Measurements from ENCODE around the gene TIPARP. TPM values are rescaled to one million over a fixed set of nuclear protein-coding genes. Genes with fewer than 3 reads are reported as not detected.

The TIPARP gene
- total and polyA plus RNA-seq, 2 donors (not counting 1 experiment from before 2014, with no cell fraction given): 11.2 to 42.5 TPM

DNA sequence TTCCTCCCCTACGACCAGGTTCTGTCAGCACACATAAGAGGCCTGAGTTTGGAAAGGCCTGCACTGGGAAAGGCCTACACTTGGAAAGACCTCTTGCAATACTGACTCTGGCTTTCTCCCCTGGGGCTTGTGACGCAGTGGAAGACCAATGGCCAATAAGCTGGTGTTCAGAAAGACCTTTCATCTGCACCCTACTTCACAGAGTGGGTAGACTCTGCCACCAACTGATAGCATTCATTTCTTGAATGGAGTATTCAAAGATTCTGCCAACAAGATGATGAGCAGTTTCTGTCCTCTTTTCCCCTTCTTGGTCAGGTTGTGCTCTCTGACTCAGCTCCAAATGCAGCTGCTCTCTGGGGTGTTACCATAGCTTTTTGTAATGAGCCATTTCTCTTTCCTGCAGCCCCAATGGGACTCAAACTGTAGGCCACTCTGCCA, 48.8 kb downstream of the TIPARP start:
- H3K4me1 ChIP-seq (ENCODE audit: control insufficient read depth in 2 of 2, insufficient read depth in 2 of 2, low read length in 2 of 2): peaks cover 4 to 6% of the 10 kb centered on the region in 2 donors
- no peaks in the 10 kb centered on the region for H3K9me3 ChIP-seq (ENCODE audit: control extremely low read depth in 1 of 3, control insufficient read depth in 2 of 3, insufficient read depth in 1 of 3, low read length in 2 of 3)
- DNase-seq: no peak
- no peak for ATAC-seq (ENCODE audit: low read depth)
- Mint-ChIP-seq H3K27ac (no peak overlapping the region), H3K9me3 (ENCODE audit: insufficient read depth) (no peaks in the 10 kb centered on the region), H3K27me3 (no peaks in the 10 kb centered on the region), H3K4me3 (no peak overlapping the region), H3K4me1 (peaks cover 7% of the 10 kb centered on the region)
- H3K4me2 ChIP-seq (replicated peaks; ENCODE audit: low read depth, low read length, poor library complexity, severe bottlenecking): no peak overlapping the region
- intact Hi-C loops (cut with micrococcal nuclease): no loop called here
- H3K36me3 ChIP-seq (replicated peaks in 1 of 2; ENCODE audit: control extremely low read depth in 1 of 2, control insufficient read depth in 1 of 2, extremely low read depth in 1 of 2, insufficient read depth in 2 of 2, low read length in 1 of 2): no peaks in the 10 kb centered on the region
- no peaks in the 10 kb centered on the region for H4K20me1 ChIP-seq (ENCODE audit: control insufficient read depth, insufficient read depth, low read length, poor library complexity, severe bottlenecking)
- no peaks in the 10 kb centered on the region for H3K27me3 ChIP-seq (replicated peaks in 1 of 4; ENCODE audit: control extremely low read depth in 1 of 4, control insufficient read depth in 3 of 4, insufficient read depth in 4 of 4, low read length in 3 of 4)
- TF ChIP-seq, protein P1, sequence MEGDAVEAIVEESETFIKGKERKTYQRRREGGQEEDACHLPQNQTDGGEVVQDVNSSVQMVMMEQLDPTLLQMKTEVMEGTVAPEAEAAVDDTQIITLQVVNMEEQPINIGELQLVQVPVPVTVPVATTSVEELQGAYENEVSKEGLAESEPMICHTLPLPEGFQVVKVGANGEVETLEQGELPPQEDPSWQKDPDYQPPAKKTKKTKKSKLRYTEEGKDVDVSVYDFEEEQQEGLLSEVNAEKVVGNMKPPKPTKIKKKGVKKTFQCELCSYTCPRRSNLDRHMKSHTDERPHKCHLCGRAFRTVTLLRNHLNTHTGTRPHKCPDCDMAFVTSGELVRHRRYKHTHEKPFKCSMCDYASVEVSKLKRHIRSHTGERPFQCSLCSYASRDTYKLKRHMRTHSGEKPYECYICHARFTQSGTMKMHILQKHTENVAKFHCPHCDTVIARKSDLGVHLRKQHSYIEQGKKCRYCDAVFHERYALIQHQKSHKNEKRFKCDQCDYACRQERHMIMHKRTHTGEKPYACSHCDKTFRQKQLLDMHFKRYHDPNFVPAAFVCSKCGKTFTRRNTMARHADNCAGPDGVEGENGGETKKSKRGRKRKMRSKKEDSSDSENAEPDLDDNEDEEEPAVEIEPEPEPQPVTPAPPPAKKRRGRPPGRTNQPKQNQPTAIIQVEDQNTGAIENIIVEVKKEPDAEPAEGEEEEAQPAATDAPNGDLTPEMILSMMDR (IDR thresholded peaks at IDR 0.05): no peak
- no peak for TF ChIP-seq EZH2 (IDR thresholded peaks at IDR 0.05; ENCODE audit: borderline replicate concordance, insufficient read depth, low read depth, low read length, poor library complexity, severe bottlenecking)
- WGBS (ENCODE audit: insufficient coverage): 80% methylated on average over 2 of the region's 2 CpGs
- no peak overlapping the region for H3K9ac ChIP-seq (ENCODE audit: low read length)
- H3K27ac ChIP-seq (ENCODE audit: low read length in 2 of 2): no peak overlapping the region
- no peaks in the 10 kb centered on the region for H3K79me2 ChIP-seq (ENCODE audit: control insufficient read depth, insufficient read depth, low read length)
- POLR2A ChIA-PET: no interaction called here
- CTCF ChIA-PET: no interaction called here
- no peak overlapping the region for H2AFZ ChIP-seq (ENCODE audit: insufficient read depth, low read depth, low read length, poor library complexity, severe bottlenecking)
- no peak overlapping the region for H3K4me3 ChIP-seq (ENCODE audit: control extremely low read depth in 1 of 5, extremely low read depth in 1 of 5, insufficient read depth in 1 of 5, low read depth in 2 of 5, low read length in 4 of 5)

DNA sequence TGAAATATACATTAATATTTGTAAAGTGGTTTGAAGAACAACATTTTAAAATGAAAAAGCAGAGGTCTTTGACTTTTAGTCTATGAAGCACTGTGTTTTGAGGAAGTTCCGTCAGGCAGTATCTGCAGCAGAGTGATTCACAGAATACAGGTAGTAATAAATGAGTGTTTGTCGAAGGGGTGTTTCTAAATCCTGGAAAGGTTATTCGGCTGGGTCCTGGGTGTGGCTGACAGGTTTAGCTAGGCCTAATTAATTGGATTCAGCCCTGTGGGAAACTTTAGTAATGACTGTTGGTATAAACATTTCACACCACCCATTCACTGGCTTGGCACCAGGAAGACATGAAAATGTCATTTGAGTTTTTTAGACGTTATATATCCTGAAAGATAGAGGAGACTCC, 51.3 kb downstream of the TIPARP start:
- intact Hi-C loops (cut with micrococcal nuclease): no loop called here
- 59% methylated on average over 2 of the region's 4 CpGs for WGBS (ENCODE audit: insufficient coverage)

More for the DNA sequence above, 51.3 kb downstream of the TIPARP start:
- H3K4me3 Mint-ChIP-seq: no peak overlapping the region
- no peak for DNase-seq
- H3K9me3 Mint-ChIP-seq (ENCODE audit: insufficient read depth): no peaks in the 10 kb centered on the region
- no peak for ATAC-seq (ENCODE audit: low read depth)
- no peak overlapping the region for H3K27ac Mint-ChIP-seq
- no peaks in the 10 kb centered on the region for H3K9me3 ChIP-seq (ENCODE audit: control extremely low read depth in 1 of 3, control insufficient read depth in 2 of 3, insufficient read depth in 1 of 3, low read length in 2 of 3)
- CTCF ChIA-PET: no interaction called here
- H3K79me2 ChIP-seq (ENCODE audit: control insufficient read depth, insufficient read depth, low read length): no peaks in the 10 kb centered on the region
- peaks cover 7% of the 10 kb centered on the region for H3K4me1 Mint-ChIP-seq
- no peak overlapping the region for H3K4me3 ChIP-seq (ENCODE audit: control extremely low read depth in 1 of 5, extremely low read depth in 1 of 5, insufficient read depth in 1 of 5, low read depth in 2 of 5, low read length in 4 of 5)
- TF ChIP-seq, protein P1 (IDR thresholded peaks at IDR 0.05): no peak
- TF ChIP-seq EZH2 (IDR thresholded peaks at IDR 0.05; ENCODE audit: borderline replicate concordance, insufficient read depth, low read depth, low read length, poor library complexity, severe bottlenecking): no peak
- no peaks in the 10 kb centered on the region for H3K27me3 Mint-ChIP-seq
- H3K27me3 ChIP-seq (replicated peaks in 1 of 4; ENCODE audit: control extremely low read depth in 1 of 4, control insufficient read depth in 3 of 4, insufficient read depth in 4 of 4, low read length in 3 of 4): no peaks in the 10 kb centered on the region
- POLR2A ChIA-PET: no interaction called here
- H3K9ac ChIP-seq (ENCODE audit: low read length): no peak overlapping the region
- no peak overlapping the region for H3K4me2 ChIP-seq (replicated peaks; ENCODE audit: low read depth, low read length, poor library complexity, severe bottlenecking)
- H2AFZ ChIP-seq (ENCODE audit: insufficient read depth, low read depth, low read length, poor library complexity, severe bottlenecking): no peak overlapping the region
- H4K20me1 ChIP-seq (ENCODE audit: control insufficient read depth, insufficient read depth, low read length, poor library complexity, severe bottlenecking): no peaks in the 10 kb centered on the region
- no peak overlapping the region for H3K27ac ChIP-seq (ENCODE audit: low read length in 2 of 2)
- peaks cover 4 to 6% of the 10 kb centered on the region in 2 donors for H3K4me1 ChIP-seq (ENCODE audit: control insufficient read depth in 2 of 2, insufficient read depth in 2 of 2, low read length in 2 of 2)
- no peaks in the 10 kb centered on the region for H3K36me3 ChIP-seq (replicated peaks in 1 of 2; ENCODE audit: control extremely low read depth in 1 of 2, control insufficient read depth in 1 of 2, extremely low read depth in 1 of 2, insufficient read depth in 2 of 2, low read length in 1 of 2)
